HepG2 (cell line): ENCODE measurements around the gene BRCA1. TPM values are rescaled to one million over a fixed set of nuclear protein-coding genes. Genes with fewer than 3 reads are reported as not detected.

Source experiments
- ATM ChIP-seq: fragments of 450-650 bp; IDR thresholded peaks from 2 replicates; pipeline ENCODE4 v1.7.1; 2017; ENCODE audit warnings: mild to moderate bottlenecking, borderline replicate concordance
- CAMTA2 ChIP-seq: sonication (generic); formaldehyde crosslinking; IDR thresholded peaks from 2 replicates; pipeline ENCODE4 v1.4.0; 2020; ENCODE audit warnings: mild to moderate bottlenecking, missing genetic modification reagents, borderline replicate concordance
- GATAD2A ChIP-seq: IDR thresholded peaks from 2 replicates; pipeline ENCODE4 v1.6.1; 2016
- JUN ChIP-seq: sonication (generic); formaldehyde crosslinking; IDR thresholded peaks from 2 replicates; pipeline ENCODE4 v1.4.0; 2020; ENCODE audit warnings: mild to moderate bottlenecking, missing genetic modification reagents
- MLXIP ChIP-seq: sonication (generic); formaldehyde crosslinking; IDR thresholded peaks from 2 replicates; pipeline ENCODE4 v1.9.0; 2021; ENCODE audit warnings: missing genetic modification reagents, borderline replicate concordance
- NFYB ChIP-seq: sonication (generic); formaldehyde crosslinking; IDR thresholded peaks from 2 replicates; pipeline ENCODE4 v1.4.0; 2020; ENCODE audit warnings: missing genetic modification reagents
- POGK ChIP-seq: sonication (generic); formaldehyde crosslinking; conservative IDR thresholded peaks from 2 replicates; pipeline ENCODE4 v1.8.0; 2022; ENCODE audit warnings: mild to moderate bottlenecking, moderate library complexity, missing genetic modification reagents
- YEATS2 ChIP-seq: sonication (generic); formaldehyde crosslinking; IDR thresholded peaks from 2 replicates; pipeline ENCODE4 v1.4.0; 2020; ENCODE audit warnings: missing genetic modification reagents, borderline replicate concordance
- ZBTB33 ChIP-seq: sonication (generic); formaldehyde crosslinking; IDR thresholded peaks from 2 replicates; pipeline ENCODE4 v1.4.0; 2020; ENCODE audit warnings: missing genetic modification reagents
- ZBTB42 ChIP-seq: sonication (generic); formaldehyde crosslinking; IDR thresholded peaks from 2 replicates; pipeline ENCODE4 v1.5.0; 2020; ENCODE audit warnings: mild to moderate bottlenecking, missing genetic modification reagents
- ZNF10 ChIP-seq: sonication (generic); formaldehyde crosslinking; IDR thresholded peaks from 2 replicates; pipeline ENCODE4 v1.4.0; 2020; ENCODE audit warnings: mild to moderate bottlenecking, low read depth, missing genetic modification reagents, borderline replicate concordance
- ZNF513 ChIP-seq: sonication (generic); formaldehyde crosslinking; conservative IDR thresholded peaks from 2 replicates; pipeline ENCODE4 v1.5.0; 2020; ENCODE audit warnings: missing genetic modification reagents
- ZNF547 ChIP-seq: sonication (generic); formaldehyde crosslinking; IDR thresholded peaks from 2 replicates; pipeline ENCODE4 v1.5.1; 2020; ENCODE audit warnings: mild to moderate bottlenecking, missing genetic modification reagents
- polyA plus RNA-seq, 8 experiments: library from polyadenylated mRNA; depleted of rRNA in 3 of 8; stranded (reverse) in 7 of 8; unstranded in 1 of 8; fragments of >200 nt; fragmentation: Illumina TruSeq in 4 of 8; extraction: Trizol in 4 of 8; gene quantifications; 2 replicates each; pipeline versions ENCODE4 v1.2.1 to v1.2.3, GENCODE V29; 2011 to 2016; ENCODE audit warnings: low read depth in 4 of 8, missing spikeins in 1 of 8, mixed read lengths in 1 of 8; ENCODE audit not compliant: insufficient read depth in 1 of 8
- total RNA-seq, 5 experiments: library from RNA; depleted of rRNA; stranded (reverse); fragments of >200 nt; fragmentation: Illumina TruSeq; extraction: Trizol; gene quantifications; 2 replicates each; pipeline ENCODE4 v1.2.3, GENCODE V29; 2016; ENCODE audit warnings: low read depth in 1 of 5
- TF ChIP-seq, protein P1 (sequence below): sonication (generic); formaldehyde crosslinking; IDR thresholded peaks from 2 replicates; pipeline ENCODE4 v1.4.0; 2020; ENCODE audit warnings: missing genetic modification reagents
- TF ChIP-seq, protein P2 (sequence below): sonication (generic); formaldehyde crosslinking; IDR thresholded peaks from 2 replicates; pipeline ENCODE4 v1.4.0; 2020; ENCODE audit warnings: mild to moderate bottlenecking, missing genetic modification reagents

BRCA1 gene
- total and polyA plus RNA-seq, 2 of the 13 experiments (the other 11 are each of a cell fraction or from before 2014, with no cell fraction given) = 13.3 to 37.5 TPM

GRCh38 chr17:43125133-43125966, at the start of gene BRCA1 (continued):
- TF ChIP-seq, protein P1, sequence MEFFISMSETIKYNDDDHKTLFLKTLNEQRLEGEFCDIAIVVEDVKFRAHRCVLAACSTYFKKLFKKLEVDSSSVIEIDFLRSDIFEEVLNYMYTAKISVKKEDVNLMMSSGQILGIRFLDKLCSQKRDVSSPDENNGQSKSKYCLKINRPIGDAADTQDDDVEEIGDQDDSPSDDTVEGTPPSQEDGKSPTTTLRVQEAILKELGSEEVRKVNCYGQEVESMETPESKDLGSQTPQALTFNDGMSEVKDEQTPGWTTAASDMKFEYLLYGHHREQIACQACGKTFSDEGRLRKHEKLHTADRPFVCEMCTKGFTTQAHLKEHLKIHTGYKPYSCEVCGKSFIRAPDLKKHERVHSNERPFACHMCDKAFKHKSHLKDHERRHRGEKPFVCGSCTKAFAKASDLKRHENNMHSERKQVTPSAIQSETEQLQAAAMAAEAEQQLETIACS = 0 out of 2 replicates have a peak, but pooled peaks have one; percentile 6
- peak; percentile 83 for TF ChIP-seq GATAD2A (CRISPR knock-in tag)
- TF ChIP-seq ZNF513 (CRISPR knock-in tag) = no peak
- no peak; the same call in 1 of the 2 replicates for TF ChIP-seq MLXIP (CRISPR knock-in tag)
- 0 out of 2 replicates have a peak, but pooled peaks have one; percentile 51 for TF ChIP-seq ZBTB42 (CRISPR knock-in tag)
- TF ChIP-seq ZNF10 (CRISPR knock-in tag) = no peak
- TF ChIP-seq NFYB = peak; percentile 94
- TF ChIP-seq, protein P2, sequence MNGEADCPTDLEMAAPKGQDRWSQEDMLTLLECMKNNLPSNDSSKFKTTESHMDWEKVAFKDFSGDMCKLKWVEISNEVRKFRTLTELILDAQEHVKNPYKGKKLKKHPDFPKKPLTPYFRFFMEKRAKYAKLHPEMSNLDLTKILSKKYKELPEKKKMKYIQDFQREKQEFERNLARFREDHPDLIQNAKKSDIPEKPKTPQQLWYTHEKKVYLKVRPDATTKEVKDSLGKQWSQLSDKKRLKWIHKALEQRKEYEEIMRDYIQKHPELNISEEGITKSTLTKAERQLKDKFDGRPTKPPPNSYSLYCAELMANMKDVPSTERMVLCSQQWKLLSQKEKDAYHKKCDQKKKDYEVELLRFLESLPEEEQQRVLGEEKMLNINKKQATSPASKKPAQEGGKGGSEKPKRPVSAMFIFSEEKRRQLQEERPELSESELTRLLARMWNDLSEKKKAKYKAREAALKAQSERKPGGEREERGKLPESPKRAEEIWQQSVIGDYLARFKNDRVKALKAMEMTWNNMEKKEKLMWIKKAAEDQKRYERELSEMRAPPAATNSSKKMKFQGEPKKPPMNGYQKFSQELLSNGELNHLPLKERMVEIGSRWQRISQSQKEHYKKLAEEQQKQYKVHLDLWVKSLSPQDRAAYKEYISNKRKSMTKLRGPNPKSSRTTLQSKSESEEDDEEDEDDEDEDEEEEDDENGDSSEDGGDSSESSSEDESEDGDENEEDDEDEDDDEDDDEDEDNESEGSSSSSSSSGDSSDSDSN = no peak; the same call in 1 of the 2 replicates
- no peak for TF ChIP-seq POGK (CRISPR knock-in tag)
- no peak for TF ChIP-seq JUN (CRISPR knock-in tag)
- TF ChIP-seq CAMTA2 = no peak
- no peak for TF ChIP-seq ATM
- TF ChIP-seq ZBTB33 (CRISPR knock-in tag) = no peak; the same call in 1 of the 2 replicates
- peak; percentile 93 for TF ChIP-seq YEATS2
- TF ChIP-seq ZNF547 (CRISPR knock-in tag) = no peak; the same call in 1 of the 2 replicates
